T-cell (primary cell): ENCODE measurements around the gene GDAP1L1. TPM values are rescaled to one million over a fixed set of nuclear protein-coding genes. Genes with fewer than 3 reads are reported as not detected.

Experiments
- ATAC-seq, 4 experiments: fragments of 200-7000 bp in 3 of 4; fragments of 150-1000 bp in 1 of 4; cut with Tn5 transposase; replicated peaks in 1 of 4; 1 replicate in 3 of 4; 2 replicates in 1 of 4; pipeline ENCODE4 v1.10.0; 2021; ENCODE audit warnings: moderate library complexity in 3 of 4, mild to moderate bottlenecking in 2 of 4, moderate number of reproducible peaks in 1 of 4
- CTCF ChIA-PET, 2 donors: fragments of 300-600 bp; sonication (Branson Sonifier 250); formaldehyde crosslinking; loops; one replicate each; lab custom pipeline; 2022; ENCODE audit warnings: antibody characterized with exemption in 2 of 2; lab: Charles Lee
- POLR2A ChIA-PET, 2 donors: fragments of 300-600 bp; sonication (Branson Sonifier 250); formaldehyde crosslinking; loops; one replicate each; lab custom pipeline; 2022; ENCODE audit warnings: antibody characterized with exemption in 2 of 2; lab: Charles Lee
- DNase-seq, 35 experiments: peaks; one replicate each; pipeline versions ENCODE4 v3.0.0 to v3.0.0-alpha.2; 2013 to 2023
- H3K27ac ChIP-seq: one replicate; pipeline ENCODE4 v1.5.1; 2013; ENCODE audit warnings: low read length
- H3K27me3 ChIP-seq, 2 experiments: replicated peaks in 1 of 2; 1 replicate in 1 of 2; 2 replicates in 1 of 2; pipeline versions ENCODE4 v1.6.1 to v1.7.0; 2013; ENCODE audit warnings: low read length in 1 of 2, mixed read lengths in 1 of 2; ENCODE audit not compliant: control insufficient read depth in 2 of 2, insufficient read depth in 2 of 2; ENCODE audit errors: extremely low read depth in 1 of 2
- H3K36me3 ChIP-seq, 2 donors: 1 replicate in 1 of 2; 2 replicates in 1 of 2; pipeline versions ENCODE4 v1.6.1 to v1.7.0; 2013; ENCODE audit warnings: low read length in 1 of 2; ENCODE audit not compliant: control insufficient read depth in 2 of 2, insufficient read depth in 1 of 2; ENCODE audit errors: extremely low read depth in 1 of 2
- H3K4me1 ChIP-seq, 2 experiments: 1 replicate in 1 of 2; 2 replicates in 1 of 2; pipeline versions ENCODE4 v1.6.1 to v1.7.0; 2013; ENCODE audit warnings: low read length in 2 of 2, mixed read lengths in 1 of 2; ENCODE audit not compliant: insufficient read depth in 2 of 2, control insufficient read depth in 1 of 2; ENCODE audit errors: extremely low read depth in 1 of 2
- H3K4me3 ChIP-seq, 2 donors: 1 replicate in 1 of 2; 2 replicates in 1 of 2; pipeline versions ENCODE4 v1.5.1 to v1.7.0; 2013; ENCODE audit warnings: mild to moderate bottlenecking in 2 of 2, low read length in 1 of 2, moderate library complexity in 1 of 2; ENCODE audit not compliant: control insufficient read depth in 1 of 2; ENCODE audit errors: extremely low read depth in 1 of 2
- H3K9me3 ChIP-seq: 2 replicates; pipeline ENCODE4 v1.7.0; 2013
- H3K27ac Mint-ChIP-seq, 2 donors: one replicate each; pipeline ENCODE4 v1.8.0; 2020 to 2021; ENCODE audit warnings: mild to moderate bottlenecking in 2 of 2, mixed read lengths in 2 of 2
- H3K27me3 Mint-ChIP-seq, 2 donors: one replicate each; pipeline ENCODE4 v1.8.0; 2021 to 2022; ENCODE audit warnings: mixed read lengths in 2 of 2
- H3K36me3 Mint-ChIP-seq: one replicate; pipeline ENCODE4 v1.8.0; 2021; ENCODE audit warnings: mixed read lengths
- H3K4me1 Mint-ChIP-seq, 3 donors: one replicate each; pipeline ENCODE4 v1.8.0; 2020 to 2022; ENCODE audit warnings: mixed read lengths in 3 of 3, mild to moderate bottlenecking in 1 of 3
- H3K4me3 Mint-ChIP-seq, 3 donors: one replicate each; pipeline ENCODE4 v1.8.0; 2020 to 2022; ENCODE audit warnings: mild to moderate bottlenecking in 3 of 3, mixed read lengths in 3 of 3, moderate library complexity in 3 of 3
- H3K9me3 Mint-ChIP-seq, 3 donors: one replicate each; pipeline ENCODE4 v1.8.0; 2020 to 2022; ENCODE audit warnings: mixed read lengths in 3 of 3
- WGBS: methylation state at CpG from one replicate; pipeline ENCODE4 v1.1.5; 2013; ENCODE audit warnings: missing lambda C conversion rate; ENCODE audit not compliant: insufficient coverage; 5-methylcytosine and 5-hydroxymethylcytosine counted together
- total RNA-seq, 35 experiments: library from RNA in 6 of 35; stranded (reverse) in 6 of 35; fragments of 120-200 nt in 1 of 35; gene quantifications; one replicate each; pipeline versions ENCODE4 v1.2.1 to v1.2.4 and lab custom pipeline; 2013 to 2026

The GDAP1L1 gene
- total RNA-seq, 5 donors from 2014 or later (not counting 1 experiment from before 2014, with no cell fraction given): not detected

GRCh38 chr20:44254073-44254472, 7.0 kb downstream of the GDAP1L1 start:
- Mint-ChIP-seq H3K4me1 (no peaks in the 10 kb centered on the region), H3K27me3 (peaks cover 4 to 8% of the 10 kb centered on the region in 2 donors), H3K4me3 (no peak overlapping the region), H3K9me3 (no peaks in the 10 kb centered on the region), H3K27ac (no peak overlapping the region), H3K36me3 (peaks cover 5% of the 10 kb centered on the region)
- ChIA-PET POLR2A (interaction anchor here (0.5 kb wide), 2 partner anchors 58 to 611 kb away, joined by 5 to 6 read pairs; no protein-coding TSS in a partner anchor), CTCF (no interaction called here)
- ATAC-seq: no peak
- no peaks in the 10 kb centered on the region for H3K9me3 ChIP-seq
- H3K27ac ChIP-seq: no peak overlapping the region
- DNase-seq: no peak
- WGBS: 94% methylated on average over 6 of the region's 8 CpGs
- no peak overlapping the region for H3K4me3 ChIP-seq
- no peaks in the 10 kb centered on the region for H3K36me3 ChIP-seq
- no peaks in the 10 kb centered on the region for H3K4me1 ChIP-seq
- H3K27me3 ChIP-seq: peaks cover 0 to 12% of the 10 kb centered on the region in 2 experiments

GRCh38 chr20:44255942-44256341, 8.8 kb downstream of the GDAP1L1 start:
- POLR2A ChIA-PET: no interaction called here
- no peaks in the 10 kb centered on the region for H3K36me3 ChIP-seq
- CTCF ChIA-PET: no interaction called here
- Mint-ChIP-seq H3K36me3 (peaks cover 8% of the 10 kb centered on the region), H3K9me3 (no peaks in the 10 kb centered on the region), H3K4me1 (peaks cover 0 to 8% (median 0%) of the 10 kb centered on the region in 3 donors), H3K4me3 (no peak overlapping the region), H3K27me3 (no peaks in the 10 kb centered on the region), H3K27ac (no peak overlapping the region)
- H3K9me3 ChIP-seq: no peaks in the 10 kb centered on the region
- no peak overlapping the region for H3K27ac ChIP-seq
- ATAC-seq (no peak), DNase-seq (no peak)
- H3K4me3 ChIP-seq: no peak overlapping the region
- no peaks in the 10 kb centered on the region for H3K4me1 ChIP-seq
- H3K27me3 ChIP-seq: peaks cover 0 to 4% of the 10 kb centered on the region in 2 experiments
- no CpG with 5 or more reads among the region's 1 CpG for WGBS

- WGBS: 93% methylated on average over 20 of the region's 21 CpGs
- no peaks in the 10 kb centered on the region for H3K9me3 Mint-ChIP-seq
- H3K36me3 Mint-ChIP-seq: peaks cover 8% of the 10 kb centered on the region
- CTCF ChIA-PET: no interaction called here
- DNase-seq: no peak
- H3K4me1 Mint-ChIP-seq: peaks cover 0 to 17% (median 0%) of the 10 kb centered on the region in 3 donors
- no peaks in the 10 kb centered on the region for H3K9me3 ChIP-seq
- POLR2A ChIA-PET: no interaction called here
- no peaks in the 10 kb centered on the region for H3K36me3 ChIP-seq
- no peak overlapping the region for H3K4me3 ChIP-seq
- H3K27me3 Mint-ChIP-seq: no peaks in the 10 kb centered on the region
- H3K4me1 ChIP-seq: no peaks in the 10 kb centered on the region
- H3K27ac ChIP-seq: no peak overlapping the region
- no peak for ATAC-seq
- no peak overlapping the region for H3K27ac Mint-ChIP-seq
- peaks cover 0 to 4% of the 10 kb centered on the region in 2 experiments for H3K27me3 ChIP-seq
- no peak overlapping the region for H3K4me3 Mint-ChIP-seq
Measured at GRCh38 chr20:44256961-44257360, 9.9 kb downstream of the GDAP1L1 start.

GRCh38 chr20:44258226-44258890, 11.2 kb downstream of the GDAP1L1 start:
- Histone ChIP-seq H3K4me3 (no peak overlapping the region), H3K36me3 (no peaks in the 10 kb centered on the region), H3K27me3 (peaks cover 0 to 3% of the 10 kb centered on the region in 2 experiments), H3K9me3 (no peaks in the 10 kb centered on the region), H3K4me1 (no peaks in the 10 kb centered on the region), H3K27ac (no peak overlapping the region)
- ChIA-PET CTCF (no interaction called here), POLR2A (no interaction called here)
- DNase-seq: no peak
- H3K27ac Mint-ChIP-seq: no peak overlapping the region
- no peaks in the 10 kb centered on the region for H3K27me3 Mint-ChIP-seq
- peaks cover 3% of the 10 kb centered on the region for H3K36me3 Mint-ChIP-seq
- peaks cover 0 to 17% (median 0%) of the 10 kb centered on the region in 3 donors for H3K4me1 Mint-ChIP-seq
- 86% methylated on average over 25 of the region's 28 CpGs for WGBS
- no peak overlapping the region for H3K4me3 Mint-ChIP-seq
- H3K9me3 Mint-ChIP-seq: no peaks in the 10 kb centered on the region
- ATAC-seq: no peak

- no peaks in the 10 kb centered on the region for H3K36me3 ChIP-seq
- H3K27me3 ChIP-seq: no peaks in the 10 kb centered on the region
- no peak for DNase-seq
- H3K27ac ChIP-seq: no peak overlapping the region
- H3K36me3 Mint-ChIP-seq: peaks cover 8% of the 10 kb centered on the region
- ChIA-PET CTCF (no interaction called here), POLR2A (no interaction called here)
- no peak overlapping the region for H3K4me3 ChIP-seq
- H3K4me1 Mint-ChIP-seq: peaks cover 0 to 17% (median 0%) of the 10 kb centered on the region in 3 donors
- WGBS: no CpG with 5 or more reads among the region's 5 CpGs
- H3K4me1 ChIP-seq: no peaks in the 10 kb centered on the region
- ATAC-seq: no peak
- no peaks in the 10 kb centered on the region for H3K27me3 Mint-ChIP-seq
- H3K27ac Mint-ChIP-seq: no peak overlapping the region
- H3K9me3 ChIP-seq: no peaks in the 10 kb centered on the region
- no peak overlapping the region for H3K4me3 Mint-ChIP-seq
- H3K9me3 Mint-ChIP-seq: no peaks in the 10 kb centered on the region
Measured at GRCh38 chr20:44264287-44264686, 17.2 kb downstream of the GDAP1L1 start.

- Histone ChIP-seq H3K9me3 (no peaks in the 10 kb centered on the region), H3K27ac (no peak overlapping the region), H3K36me3 (no peaks in the 10 kb centered on the region), H3K4me3 (no peak overlapping the region), H3K27me3 (no peaks in the 10 kb centered on the region), H3K4me1 (no peaks in the 10 kb centered on the region)
- ChIA-PET POLR2A (no interaction called here), CTCF (interaction anchor here in 1 of 2 donors (0.7 kb wide), 1 partner anchor 50 kb away, joined by 3 read pairs; no protein-coding TSS in a partner anchor)
- Mint-ChIP-seq H3K4me3 (no peak overlapping the region), H3K4me1 (no peaks in the 10 kb centered on the region), H3K9me3 (no peaks in the 10 kb centered on the region), H3K27me3 (no peaks in the 10 kb centered on the region), H3K27ac (no peak overlapping the region), H3K36me3 (peaks cover 12% of the 10 kb centered on the region)
- DNase-seq: no peak
- ATAC-seq: no peak
- 100% methylated on average over 2 of the region's 5 CpGs for WGBS
Measured at GRCh38 chr20:44268802-44269201, 21.7 kb downstream of the GDAP1L1 start.
